Measurements from ENCODE around the gene SLC6A7.

DNA sequence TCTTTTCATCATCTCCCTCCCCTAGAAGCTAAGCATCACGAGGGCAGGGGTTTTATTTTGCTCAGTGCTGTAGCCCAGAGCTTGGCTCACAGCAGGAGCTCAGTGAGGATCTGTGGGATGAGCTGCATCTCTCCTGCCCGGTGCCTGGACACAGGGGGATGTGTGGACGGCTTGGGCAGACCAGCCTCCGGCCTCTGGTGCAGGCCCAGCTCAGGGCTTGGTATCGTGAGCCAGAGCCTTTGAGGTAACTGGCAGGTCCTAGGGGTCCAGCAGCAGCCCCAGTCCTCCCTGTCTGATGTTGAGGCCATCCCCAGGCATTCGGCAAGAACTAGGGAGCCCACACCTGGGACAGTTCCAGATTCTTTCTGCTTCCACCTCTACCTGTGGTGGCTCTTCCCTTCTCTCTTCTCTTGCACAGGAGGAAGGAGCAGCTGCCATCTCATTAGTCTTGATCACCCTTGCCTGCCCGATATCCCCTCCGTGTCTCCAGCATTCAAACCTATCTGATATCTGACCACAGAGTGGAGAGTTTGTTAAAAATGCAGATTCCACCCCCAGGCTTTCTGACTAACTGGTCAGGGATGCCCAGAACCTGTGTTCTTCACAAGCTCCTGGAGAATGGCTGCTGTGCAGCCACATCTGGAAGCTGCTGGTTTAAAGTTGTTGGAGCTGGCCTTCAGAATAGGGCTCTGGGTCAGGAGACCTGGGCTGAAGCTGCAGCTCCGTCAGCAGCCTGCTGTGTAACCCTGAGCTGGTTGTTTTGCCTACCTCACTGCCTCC, 7.9 kb upstream of the SLC6A7 start:
- TF ChIP-seq TAF1 (IDR thresholded peaks at IDR 0.05; ENCODE audit: borderline replicate concordance, low read depth, low read length) (no peak), POLR2AphosphoS5 (IDR thresholded peaks at IDR 0.05; ENCODE audit: low read depth, low read length) (no peak)

Measured in GM12892 (cell line).